Heart left ventricle (tissue), 16 donors: ENCODE data around the gene RBM27. TPM values are rescaled to one million over a fixed set of nuclear protein-coding genes. Genes with fewer than 3 reads are reported as not detected.

ENCODE experiments used
- ATAC-seq, 4 donors: fragments of 200-7000 bp; cut with Tn5 transposase; one replicate each; pipeline ENCODE4 v1.9.1; 2020 to 2022; ENCODE audit warnings: moderate library complexity in 4 of 4, mild to moderate bottlenecking in 3 of 4, moderate number of reproducible peaks in 1 of 4
- DNase-seq, 5 donors: peaks; one replicate each; pipeline ENCODE4 v3.0.0-alpha.2; 2020
- H3K27ac ChIP-seq, 12 donors: fragments of 200-600 bp; sonication (generic) in 4 of 12; one replicate each; pipeline versions ENCODE4 v1.5.0 to v1.8.0; 2016 to 2022; ENCODE audit warnings: mild to moderate bottlenecking in 2 of 12
- H3K27me3 ChIP-seq, 9 donors: fragments of 200-600 bp; sonication (generic) in 2 of 9; one replicate each; pipeline versions ENCODE4 v1.5.1 to v1.8.0; 2016 to 2022; ENCODE audit warnings: mild to moderate bottlenecking in 3 of 9
- H3K36me3 ChIP-seq, 9 donors: fragments of 200-600 bp; sonication (generic) in 2 of 9; one replicate each; pipeline versions ENCODE4 v1.5.0 to v1.8.0; 2018 to 2022; ENCODE audit warnings: mild to moderate bottlenecking in 2 of 9
- H3K4me1 ChIP-seq, 12 donors: fragments of 200-600 bp; sonication (generic) in 4 of 12; one replicate each; pipeline versions ENCODE4 v1.5.0 to v1.8.0; 2016 to 2022; ENCODE audit warnings: mild to moderate bottlenecking in 3 of 12
- H3K4me3 ChIP-seq, 12 donors: fragments of 200-600 bp; sonication (generic) in 4 of 12; one replicate each; pipeline versions ENCODE4 v1.5.0 to v1.8.0; 2017 to 2022; ENCODE audit warnings: mild to moderate bottlenecking in 9 of 12, moderate library complexity in 4 of 12
- H3K9me3 ChIP-seq, 12 donors: fragments of 200-600 bp; sonication (generic) in 4 of 12; one replicate each; pipeline versions ENCODE4 v1.5.0 to v1.8.0; 2016 to 2022; ENCODE audit warnings: mild to moderate bottlenecking in 1 of 12
- CTCF ChIP-seq, 12 donors: fragments of 200-600 bp; sonication (generic) in 4 of 12; IDR thresholded peaks; one replicate each; pipeline versions ENCODE4 v1.5.0 to v1.8.0; 2018 to 2022; ENCODE audit warnings: antibody characterized with exemption in 12 of 12, mild to moderate bottlenecking in 5 of 12
- POLR2A ChIP-seq, 2 donors: fragments of 450-650 bp; IDR thresholded peaks; one replicate each; pipeline ENCODE4 v1.6.1; 2017; ENCODE audit warnings: antibody characterized with exemption in 2 of 2, mild to moderate bottlenecking in 2 of 2, moderate library complexity in 2 of 2
- WGBS, 4 donors: extraction: QIAGEN DNeasy Blood & Tissue Kit in 2 of 4; methylation state at CpG; one replicate each; pipeline versions ENCODE4 v1.1.5 to v1.1.7; 2013 to 2018; 5-methylcytosine and 5-hydroxymethylcytosine counted together
- intact Hi-C, 10 donors: fragments of 100-400 bp; cut with DNase I; formaldehyde crosslinking; loops; one replicate each; pipeline versions ENCODE4 v1.11.1 to v1.14.2; 2022
- polyA plus RNA-seq, 2 donors: library from polyadenylated mRNA; stranded (reverse); fragments of 200-250 nt; gene quantifications; one replicate each; pipeline ENCODE4 v1.2.3, GENCODE V29; 2013
- total RNA-seq, 9 donors: library from RNA; depleted of rRNA in 2 of 9; stranded (reverse); fragments of >200 nt in 2 of 9; fragmentation: NEBNext Ultra II Directional in 3 of 9; extraction: Animal tissue kit (Norgen Biotek cat#: 25700) in 3 of 9; gene quantifications; one replicate each; pipeline versions ENCODE4 v1.1.0 to v1.2.4, GENCODE V29; 2016 to 2023
- donor health status: ischemic (EF 13 %, LVEDD 7.1; RV severe dilation, severe dysfunction).
- donor health status: healthy with polysubstance abuse.
- donor health status: DM: no; HTN: yes; CAD: no.
- donor health status: DM: no; HTN: no; CAD: no.
- donor health status: ischemic (EF 25% LVEDD 6.9; RV normal size, moderate dysfunction).
- donor health status: ischemic (EF 25% LVEDD 5.7; RV mildly dilated, moderate dysfunction).
- donor health status: healthy.
- donor health status: DM: yes; HTN: yes; CAD: no.
- donor health status: ischemic (EF 35%, LVEDD 5.7; RV mildly dilated, moderate dysfunction).
- donor health status: nonischemic (EF 11% LVEDD 7.7; RV severe dilation, severe dysfunction).
- donor health status: DM: yes; HTN: yes; CAD: no.
- donor health status: PGD.
- donor health status: ischemic (EF 29% LVEDD 5.4; RV normal size, mild dysfunction).
- donor health status: nonischemic (EF 23%, LVEDD 6.1; RV moderate dilation, normal function).

RBM27 gene
- total and polyA plus RNA-seq, 11 donors = 5.9 to 23.6 (median 11.9) TPM

- WGBS, 4 donors = 96 to 98% (median 97%) methylated on average over 5 of the region's 5 CpGs
- no peak overlapping the region for H3K27ac ChIP-seq
- no peak overlapping the region for H3K4me3 ChIP-seq
- no peaks in the 10 kb centered on the region for H3K27me3 ChIP-seq
- intact Hi-C loops = no loop called here
- H3K4me1 ChIP-seq = peaks cover 0 to 3% (median 0%) of the 10 kb centered on the region in 12 donors
- H3K9me3 ChIP-seq = no peaks in the 10 kb centered on the region
- H3K36me3 ChIP-seq = peaks cover 0 to 76% (median 42%) of the 10 kb centered on the region in 9 donors
- DNase-seq = no peak
- ATAC-seq = no peak
- TF ChIP-seq CTCF (IDR thresholded peaks at IDR 0.05) (no peak), POLR2A (IDR thresholded peaks at IDR 0.05) (no peak)
These were observed 45.2 kb downstream of the RBM27 start for GRCh38 chr5:146248561-146248960.

GRCh38 chr5:146249801-146250200 is 46.4 kb downstream of the RBM27 start:
- WGBS, 4 donors = 95 to 97% (median 95%) methylated on average over 4 of the region's 4 CpGs
- Histone ChIP-seq H3K4me3 (no peak overlapping the region), H3K9me3 (no peaks in the 10 kb centered on the region), H3K27me3 (no peaks in the 10 kb centered on the region), H3K27ac (no peak overlapping the region), H3K36me3 (peaks cover 0 to 76% (median 50%) of the 10 kb centered on the region in 9 donors), H3K4me1 (no peaks in the 10 kb centered on the region)
- intact Hi-C loops = no loop called here
- ATAC-seq = no peak
- TF ChIP-seq CTCF (IDR thresholded peaks at IDR 0.05) (no peak), POLR2A (IDR thresholded peaks at IDR 0.05) (no peak)
- DNase-seq = no peak

Other genes with a start within 250 kb of the RBM27 start
- gene PLAC8L1, start 98.0 kb upstream of the RBM27 start, total RNA-seq = under 1 TPM in 1 of 9 donors, not detected in 8; 0.59 TPM
- not detected for gene PLAC8L1, start 98.0 kb upstream of the RBM27 start, polyA plus RNA-seq
- 10 to 100 TPM; 45.9 to 95.0 (median 84.0) TPM for gene LARS1, start 21.0 kb upstream of the RBM27 start, total RNA-seq
- gene LARS1, start 21.0 kb upstream of the RBM27 start, polyA plus RNA-seq = 10 to 100 TPM; 19.4 to 61.5 TPM
- under 1 TPM in 1 of 9 donors, not detected in 8; 0.10 TPM for gene POU4F3, start 135.2 kb downstream of the RBM27 start, total RNA-seq
- gene POU4F3, start 135.2 kb downstream of the RBM27 start, polyA plus RNA-seq = under 1 TPM in 1 of 2 donors, not detected in 1; 0.04 TPM
- gene TCERG1, start 243.7 kb downstream of the RBM27 start, total RNA-seq = 10 to 100 TPM; 17.6 to 28.7 (median 21.6) TPM
- gene TCERG1, start 243.7 kb downstream of the RBM27 start, polyA plus RNA-seq = 10 to 100 TPM; 13.8 to 23.4 TPM